Activated T-cell treated with anti-CD3 and anti-CD28 coated beads, Interleukin-2, amount 50 U/mL, for 48 hours (primary cell): Measurements from ENCODE around the gene TBC1D2B.
"Not testable (repeated sequence)": the region's sequence is repeated elsewhere in the genome, so short reads cannot be mapped to it uniquely, and the experiment has no call there.

Experiments used
- DNase-seq, 2 experiments: peaks; one replicate each; pipeline ENCODE4 v3.0.0-alpha.2; 2020

Gene TBC1D2B

GRCh38 chr15:77971875-77972274 lies 105.6 kb downstream of the TBC1D2B start:
- not testable (repeated sequence) for DNase-seq

GRCh38 chr15:77970813-77971360 lies 106.6 kb downstream of the TBC1D2B start:
- DNase-seq = not testable (repeated sequence)

- DNase-seq = no peak
Observed at GRCh38 chr15:77969055-77969454, 108.5 kb downstream of the TBC1D2B start.

GRCh38 chr15:77967798-77968197 lies 109.7 kb downstream of the TBC1D2B start:
- DNase-seq = no peak

- not testable (repeated sequence) for DNase-seq
Observed at GRCh38 chr15:77967235-77967615, 110.3 kb downstream of the TBC1D2B start.

- DNase-seq = peak; percentile 51 to 63
Observed at GRCh38 chr15:77966540-77967234, 110.8 kb downstream of the TBC1D2B start.

GRCh38 chr15:77964193-77964592 lies 113.3 kb downstream of the TBC1D2B start:
- DNase-seq = no peak

- DNase-seq = peak; percentile 89 to 91
Observed at GRCh38 chr15:77959432-77959879, 118.1 kb downstream of the TBC1D2B start.

- not testable (repeated sequence) for DNase-seq
Observed at GRCh38 chr15:77958716-77959431, 118.6 kb downstream of the TBC1D2B start.

- not testable (repeated sequence) for DNase-seq
Observed at GRCh38 chr15:77958021-77958420, 119.5 kb downstream of the TBC1D2B start.

- DNase-seq = peak; percentile 44 to 64
Observed at GRCh38 chr15:77953926-77954325, 123.6 kb downstream of the TBC1D2B start.

- not testable (repeated sequence) for DNase-seq
Observed at GRCh38 chr15:77952928-77953446, 124.5 kb downstream of the TBC1D2B start.

- not testable (repeated sequence) for DNase-seq
Observed at GRCh38 chr15:77951105-77951786, 126.3 kb downstream of the TBC1D2B start.

- DNase-seq = not testable (repeated sequence)
Observed at GRCh38 chr15:77950470-77950869, 127.0 kb downstream of the TBC1D2B start.

GRCh38 chr15:77945566-77945965 lies 131.9 kb downstream of the TBC1D2B start:
- no peak for DNase-seq
